GM21367 (cell line): ENCODE data around the gene MEIKIN.

Source experiments
- ATAC-seq: cut with Tn5 transposase; IDR thresholded peaks from one replicate; pipeline ENCODE4 v1.9.1; 2021; ENCODE audit not compliant: unreplicated experiment

The MEIKIN gene

GRCh38 chr5:131774652-131775367 is 170.7 kb downstream of the MEIKIN start:
- ATAC-seq: no peak

- ATAC-seq: no peak
Observed at GRCh38 chr5:131773805-131774204, 171.7 kb downstream of the MEIKIN start.

GRCh38 chr5:131771692-131772091 is 173.8 kb downstream of the MEIKIN start:
- ATAC-seq: no peak

GRCh38 chr5:131769961-131770360 is 175.5 kb downstream of the MEIKIN start:
- ATAC-seq: no peak

- ATAC-seq: no peak
Observed at GRCh38 chr5:131769336-131769735, 176.1 kb downstream of the MEIKIN start.

GRCh38 chr5:131767891-131768290 is 177.6 kb downstream of the MEIKIN start:
- no peak for ATAC-seq

- no peak for ATAC-seq
Observed at GRCh38 chr5:131766689-131767088, 178.8 kb downstream of the MEIKIN start.

- no peak for ATAC-seq
Observed at GRCh38 chr5:131765261-131765660, 180.2 kb downstream of the MEIKIN start.

GRCh38 chr5:131763968-131764367 is 181.5 kb downstream of the MEIKIN start:
- no peak for ATAC-seq

GRCh38 chr5:131760793-131761192 is 184.7 kb downstream of the MEIKIN start:
- no peak for ATAC-seq

- no peak for ATAC-seq
Observed at GRCh38 chr5:131759704-131760103, 185.8 kb downstream of the MEIKIN start.

GRCh38 chr5:131758520-131758900 is 187.0 kb downstream of the MEIKIN start:
- ATAC-seq: no peak

- no peak for ATAC-seq
Observed at GRCh38 chr5:131757830-131758519, 187.5 kb downstream of the MEIKIN start.
